ENCODE data around the gene GNAT2. TPM values are rescaled to one million over a fixed set of nuclear protein-coding genes. Genes with fewer than 3 reads are reported as not detected.

Gene GNAT2
- total RNA-seq, 1 donor from 2014 or later: not detected

DNA sequence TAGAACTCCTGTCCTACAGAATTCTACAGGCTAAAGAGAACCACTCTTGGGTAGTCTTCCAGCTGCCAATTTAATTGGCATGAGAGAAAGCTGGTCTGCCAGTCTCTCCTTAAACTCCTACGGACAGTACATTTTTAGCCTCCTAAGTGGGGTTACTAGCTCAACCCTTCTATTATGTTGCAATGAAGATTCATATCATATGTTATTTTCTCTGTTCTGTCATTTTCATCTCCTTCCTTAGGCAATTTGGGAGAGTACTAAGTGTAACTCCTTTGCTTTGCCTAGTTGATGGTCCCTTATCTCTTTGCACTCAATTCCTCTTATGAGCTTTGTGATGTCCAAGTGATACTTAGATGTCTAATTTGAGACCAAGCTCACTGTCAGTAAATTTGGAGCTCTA is 14.0 kb downstream of the GNAT2 start:
- H3K4me1 Mint-ChIP-seq (ENCODE audit: unreplicated experiment): no peaks in the 10 kb centered on the region
- H3K27ac Mint-ChIP-seq: no peak overlapping the region
- no peaks in the 10 kb centered on the region for H3K27me3 Mint-ChIP-seq
- no peak overlapping the region for H3K4me3 Mint-ChIP-seq
- no peak for DNase-seq (ENCODE audit: extremely low spot score, unreplicated experiment)
- TF ChIP-seq, protein P1, sequence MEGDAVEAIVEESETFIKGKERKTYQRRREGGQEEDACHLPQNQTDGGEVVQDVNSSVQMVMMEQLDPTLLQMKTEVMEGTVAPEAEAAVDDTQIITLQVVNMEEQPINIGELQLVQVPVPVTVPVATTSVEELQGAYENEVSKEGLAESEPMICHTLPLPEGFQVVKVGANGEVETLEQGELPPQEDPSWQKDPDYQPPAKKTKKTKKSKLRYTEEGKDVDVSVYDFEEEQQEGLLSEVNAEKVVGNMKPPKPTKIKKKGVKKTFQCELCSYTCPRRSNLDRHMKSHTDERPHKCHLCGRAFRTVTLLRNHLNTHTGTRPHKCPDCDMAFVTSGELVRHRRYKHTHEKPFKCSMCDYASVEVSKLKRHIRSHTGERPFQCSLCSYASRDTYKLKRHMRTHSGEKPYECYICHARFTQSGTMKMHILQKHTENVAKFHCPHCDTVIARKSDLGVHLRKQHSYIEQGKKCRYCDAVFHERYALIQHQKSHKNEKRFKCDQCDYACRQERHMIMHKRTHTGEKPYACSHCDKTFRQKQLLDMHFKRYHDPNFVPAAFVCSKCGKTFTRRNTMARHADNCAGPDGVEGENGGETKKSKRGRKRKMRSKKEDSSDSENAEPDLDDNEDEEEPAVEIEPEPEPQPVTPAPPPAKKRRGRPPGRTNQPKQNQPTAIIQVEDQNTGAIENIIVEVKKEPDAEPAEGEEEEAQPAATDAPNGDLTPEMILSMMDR (conservative IDR thresholded peaks at IDR 0.05): no peak
- H3K36me3 Mint-ChIP-seq: no peaks in the 10 kb centered on the region
- no peaks in the 10 kb centered on the region for H3K9me3 Mint-ChIP-seq

DNA sequence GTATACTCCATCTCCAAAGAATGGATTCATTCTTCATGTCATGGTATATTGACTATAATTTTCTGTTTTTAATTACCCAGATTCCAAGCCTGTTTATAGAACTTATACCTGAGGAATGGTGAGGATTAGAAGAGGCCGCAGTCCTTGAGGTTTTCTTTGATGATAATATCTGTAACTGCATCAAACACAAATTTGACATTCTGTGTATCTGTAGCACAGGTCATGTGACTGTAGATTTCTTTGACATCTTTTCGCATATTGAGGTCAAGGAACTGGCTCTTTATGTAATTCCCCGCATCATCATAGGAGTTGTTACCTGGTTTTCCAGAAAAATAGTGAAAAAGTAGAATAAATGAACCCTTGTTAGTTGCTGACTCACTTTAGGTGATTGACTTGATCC is 16.2 kb downstream of the GNAT2 start:
- Mint-ChIP-seq H3K4me3 (no peak overlapping the region), H3K36me3 (peaks cover 3% of the 10 kb centered on the region), H3K4me1 (ENCODE audit: unreplicated experiment) (peaks cover 3% of the 10 kb centered on the region), H3K27ac (no peak overlapping the region), H3K27me3 (no peaks in the 10 kb centered on the region), H3K9me3 (no peaks in the 10 kb centered on the region)
- TF ChIP-seq, protein P1 (conservative IDR thresholded peaks at IDR 0.05): no peak
- DNase-seq (ENCODE audit: extremely low spot score, unreplicated experiment): no peak

DNA sequence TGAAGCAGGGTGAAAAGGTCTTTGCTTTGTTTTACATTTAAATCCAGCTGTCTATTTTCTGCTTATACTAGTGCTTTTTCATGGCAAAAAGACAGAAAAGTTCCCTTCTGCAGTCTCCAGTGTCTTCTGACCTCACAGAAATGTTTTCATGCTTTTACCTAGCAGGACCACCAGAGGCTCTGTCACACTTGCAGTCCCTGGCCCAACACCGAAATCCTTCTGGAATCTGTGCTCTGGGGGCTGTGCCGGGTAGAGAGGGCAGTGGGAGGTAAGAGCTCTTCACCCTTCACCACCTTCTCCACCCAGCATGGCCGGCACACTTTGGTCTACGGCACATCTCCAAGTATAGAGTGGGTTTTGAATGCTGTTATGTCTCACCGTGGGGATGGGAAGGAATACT is 20.8 kb downstream of the GNAT2 start:
- TF ChIP-seq, protein P1 (conservative IDR thresholded peaks at IDR 0.05): peak; percentile 55
- Mint-ChIP-seq H3K27me3 (no peaks in the 10 kb centered on the region), H3K36me3 (peaks cover 5% of the 10 kb centered on the region), H3K4me3 (no peak overlapping the region), H3K27ac (no peak overlapping the region), H3K9me3 (no peaks in the 10 kb centered on the region), H3K4me1 (ENCODE audit: unreplicated experiment) (peaks cover 6% of the 10 kb centered on the region)
- no peak for DNase-seq (ENCODE audit: extremely low spot score, unreplicated experiment)

GRCh38 chr1:109598156-109598555 is 21.3 kb downstream of the GNAT2 start:
- H3K4me1 Mint-ChIP-seq (ENCODE audit: unreplicated experiment): peaks cover 6% of the 10 kb centered on the region
- DNase-seq (ENCODE audit: extremely low spot score, unreplicated experiment): no peak
- H3K36me3 Mint-ChIP-seq: peaks cover 8% of the 10 kb centered on the region
- H3K9me3 Mint-ChIP-seq: no peaks in the 10 kb centered on the region
- H3K4me3 Mint-ChIP-seq: no peak overlapping the region
- no peak overlapping the region for H3K27ac Mint-ChIP-seq
- H3K27me3 Mint-ChIP-seq: no peaks in the 10 kb centered on the region
- TF ChIP-seq, protein P1 (conservative IDR thresholded peaks at IDR 0.05): no peak

DNA sequence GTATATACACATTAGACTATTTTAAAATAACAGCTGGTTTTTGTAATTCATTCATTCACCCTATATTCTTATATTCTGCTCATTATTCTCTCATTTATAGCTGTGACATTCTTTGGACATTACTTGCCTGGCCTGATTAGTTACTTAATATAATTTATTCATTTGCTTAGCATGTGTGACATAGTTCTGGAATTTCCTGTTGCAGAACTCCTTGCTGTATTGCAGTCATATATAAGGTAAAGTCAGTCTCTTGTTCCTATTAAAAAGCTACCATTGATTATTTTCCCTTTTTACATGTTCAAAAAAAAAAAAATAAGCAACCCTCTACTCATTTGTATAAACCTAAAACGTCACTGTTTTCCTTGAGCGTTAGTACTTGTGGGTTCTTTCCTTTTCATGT is 23.9 kb downstream of the GNAT2 start:
- Mint-ChIP-seq H3K27ac (no peak overlapping the region), H3K36me3 (peaks cover 8% of the 10 kb centered on the region), H3K9me3 (no peaks in the 10 kb centered on the region), H3K27me3 (no peaks in the 10 kb centered on the region), H3K4me1 (ENCODE audit: unreplicated experiment) (peaks cover 6% of the 10 kb centered on the region), H3K4me3 (no peak overlapping the region)
- TF ChIP-seq, protein P1 (conservative IDR thresholded peaks at IDR 0.05): no peak
- no peak for DNase-seq (ENCODE audit: extremely low spot score, unreplicated experiment)

DNA sequence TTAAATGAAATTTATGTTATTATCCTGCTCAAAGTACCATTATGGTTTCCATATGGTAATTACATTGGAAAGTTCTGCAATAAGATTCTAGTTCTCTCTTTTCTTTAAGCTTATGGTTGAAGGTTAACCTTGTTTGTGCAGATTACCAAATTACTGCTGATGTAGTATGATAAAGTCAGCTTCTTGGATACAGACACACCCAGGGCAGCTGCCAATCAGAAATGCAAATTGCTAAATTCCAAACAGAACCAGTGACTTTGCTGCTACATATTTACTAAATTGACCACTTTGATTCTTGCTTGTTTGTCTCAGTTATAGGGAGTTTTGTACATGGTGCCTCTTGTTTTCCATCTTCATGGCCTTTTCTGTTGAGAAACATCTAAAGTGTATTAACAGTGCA is 26.5 kb downstream of the GNAT2 start:
- no peak overlapping the region for H3K4me3 Mint-ChIP-seq
- H3K36me3 Mint-ChIP-seq: peaks cover 12% of the 10 kb centered on the region
- H3K9me3 Mint-ChIP-seq: no peaks in the 10 kb centered on the region
- no peaks in the 10 kb centered on the region for H3K27me3 Mint-ChIP-seq
- no peaks in the 10 kb centered on the region for H3K4me1 Mint-ChIP-seq (ENCODE audit: unreplicated experiment)
- TF ChIP-seq, protein P1 (conservative IDR thresholded peaks at IDR 0.05): no peak
- no peak overlapping the region for H3K27ac Mint-ChIP-seq
- DNase-seq (ENCODE audit: extremely low spot score, unreplicated experiment): no peak

All from type B pancreatic cell (in vitro differentiated cells).